ENCODE data around the gene PLD1. TPM values are rescaled to one million over a fixed set of nuclear protein-coding genes. Genes with fewer than 3 reads are reported as not detected.
A peak's percentile ranks its signal among the peaks of the same experiment; 100 is the strongest.

The PLD1 gene
- total and polyA plus RNA-seq, 10 of the 15 experiments (the other 5 are each of a cell fraction or from before 2014, with no cell fraction given), result 2.9 to 108 (median 3.6) TPM

- ChIA-PET CTCF (interaction anchor here (1.2 to 1.5 kb wide), 2 partner anchors 75 to 630 kb away, joined by 3 read pairs; no protein-coding TSS in a partner anchor), POLR2A (no interaction called here), SMC1A (ENCODE audit: uncharacterized antibody, unreplicated experiment) (interaction anchor here (0.7 to 1.5 kb wide), 5 partner anchors 8 to 31 kb away, joined by 3 to 4 read pairs (median 3); no protein-coding TSS in a partner anchor), RAD21 (ENCODE audit: unreplicated experiment) (interaction anchor here (0.6 to 1.0 kb wide), 2 partner anchors 13 to 36 kb away, joined by 3 to 4 read pairs; no protein-coding TSS in a partner anchor)
- FAIRE-seq (no peak), DNase-seq (ENCODE audit: low read depth, low spot score) (no peak), ATAC-seq (no peak)
- H3K4me2 ChIP-seq (ENCODE audit: control insufficient read depth, insufficient read depth), result no peak overlapping the region
- H3K4me3 ChIP-seq, result no peak overlapping the region
- in situ Hi-C loops (cut with MboI) (no loop called here), intact Hi-C loops (cut with micrococcal nuclease; ENCODE audit: unreplicated experiment) (loop anchor here (5.0 to 10.0 kb wide), 3 partner anchors 188 to 495 kb away; partner anchors contain the start of gene FNDC3B)
- no peaks in the 10 kb centered on the region for H4K20me1 ChIP-seq (ENCODE audit: control insufficient read depth, insufficient read depth)
- no peak overlapping the region for H2AFZ ChIP-seq (ENCODE audit: control insufficient read depth, low read depth, low read length)
- no peaks in the 10 kb centered on the region for H3K9me3 ChIP-seq (replicated peaks; ENCODE audit: control insufficient read depth, insufficient read depth, low read length)
- no peaks in the 10 kb centered on the region for H3K27me3 ChIP-seq (replicated peaks in 1 of 2; ENCODE audit: control insufficient read depth in 2 of 2, insufficient read depth in 2 of 2, low read length in 1 of 2)
- no peaks in the 10 kb centered on the region for H3K36me3 ChIP-seq (ENCODE audit: control insufficient read depth in 2 of 2, insufficient read depth in 2 of 2, low read length in 1 of 2)
- H3K27ac ChIP-seq (ENCODE audit: control insufficient read depth, insufficient read depth), result no peak overlapping the region
- peaks cover 13% of the 10 kb centered on the region for H3K4me1 ChIP-seq (ENCODE audit: control insufficient read depth, insufficient read depth, low read length)
- no peaks in the 10 kb centered on the region for H3K79me2 ChIP-seq (ENCODE audit: control insufficient read depth, insufficient read depth, low read length)
- TF ChIP-seq GATAD2B (conservative IDR thresholded peaks at IDR 0.05; ENCODE audit: low read depth) (no peak), MLLT1 (IDR thresholded peaks at IDR 0.05) (no peak), NFYA (IDR thresholded peaks at IDR 0.05; ENCODE audit: borderline replicate concordance, low read depth, low read length) (no peak)
- no peak overlapping the region for H3K9ac ChIP-seq (ENCODE audit: control insufficient read depth, insufficient read depth, low read length)
- WGBS (ENCODE audit: insufficient coverage, insufficient replicate concordance, low lambda C conversion rate, missing lambda C conversion rate), result 75% methylated on average over 6 of the region's 6 CpGs
- no TSS peak for BruUV-seq (replicated peaks)
Observed at GRCh38 chr3:171847133-171847532, 36.9 kb upstream of the PLD1 start.

GRCh38 chr3:171846597-171846996 is 36.3 kb upstream of the PLD1 start:
- Histone ChIP-seq H3K4me3 (no peak overlapping the region), H3K79me2 (ENCODE audit: control insufficient read depth, insufficient read depth, low read length) (no peaks in the 10 kb centered on the region), H3K4me2 (ENCODE audit: control insufficient read depth, insufficient read depth) (0 out of 2 replicates have a peak overlapping the region, but pooled peaks have one; percentile 26), H4K20me1 (ENCODE audit: control insufficient read depth, insufficient read depth) (no peaks in the 10 kb centered on the region), H3K9ac (ENCODE audit: control insufficient read depth, insufficient read depth, low read length) (no peak overlapping the region), H3K27me3 (replicated peaks in 1 of 2; ENCODE audit: control insufficient read depth in 2 of 2, insufficient read depth in 2 of 2, low read length in 1 of 2) (no peaks in the 10 kb centered on the region), H3K27ac (ENCODE audit: control insufficient read depth, insufficient read depth) (no peak overlapping the region), H3K9me3 (replicated peaks; ENCODE audit: control insufficient read depth, insufficient read depth, low read length) (no peaks in the 10 kb centered on the region), H3K4me1 (ENCODE audit: control insufficient read depth, insufficient read depth, low read length) (peaks cover 13% of the 10 kb centered on the region), H2AFZ (ENCODE audit: control insufficient read depth, low read depth, low read length) (no peak overlapping the region; the same call in 1 of the 2 replicates), H3K36me3 (ENCODE audit: control insufficient read depth in 2 of 2, insufficient read depth in 2 of 2, low read length in 1 of 2) (no peaks in the 10 kb centered on the region)
- in situ Hi-C loops (cut with MboI) (no loop called here), intact Hi-C loops (cut with micrococcal nuclease; ENCODE audit: unreplicated experiment) (loop anchor here (5.0 to 10.0 kb wide), 3 partner anchors 188 to 496 kb away; partner anchors contain the start of gene FNDC3B)
- peak; percentile 80 for DNase-seq (ENCODE audit: low read depth, low spot score)
- 0% methylated on average over 2 of the region's 2 CpGs for WGBS (ENCODE audit: insufficient coverage, insufficient replicate concordance, low lambda C conversion rate, missing lambda C conversion rate)
- ChIA-PET RAD21 (ENCODE audit: unreplicated experiment) (interaction anchor here (1.0 kb wide), 1 partner anchor 13 kb away, joined by 4 read pairs; no protein-coding TSS in a partner anchor), SMC1A (ENCODE audit: uncharacterized antibody, unreplicated experiment) (interaction anchor here (1.0 kb wide), 1 partner anchor 9 kb away, joined by 3 read pairs; no protein-coding TSS in a partner anchor), POLR2A (no interaction called here), CTCF (interaction anchor here (1.2 kb wide), 1 partner anchor 74 kb away, joined by 3 read pairs; no protein-coding TSS in a partner anchor)
- peak; percentile 97 for ATAC-seq
- no TSS peak for BruUV-seq (replicated peaks)
- FAIRE-seq, result peak; percentile 70
- TF ChIP-seq NKRF (conservative IDR thresholded peaks at IDR 0.05) (no peak), POLR2AphosphoS2 (IDR thresholded peaks at IDR 0.05; ENCODE audit: low read depth, low read length) (no peak), POLR2AphosphoS5 (IDR thresholded peaks at IDR 0.05; ENCODE audit: low read length) (no peak), MEF2B (IDR thresholded peaks at IDR 0.05; ENCODE audit: partially characterized antibody, poor library complexity, severe bottlenecking) (peak; percentile 89), CHD1 (IDR thresholded peaks at IDR 0.05; ENCODE audit: low read depth, low read length) (no peak)

Data from GM12878 (cell line).